GM12878 (cell line): ENCODE data around the gene RBM19. TPM values are rescaled to one million over a fixed set of nuclear protein-coding genes. Genes with fewer than 3 reads are reported as not detected.

Experiments
- ATAC-seq: fragments of 200-7000 bp; cut with Tn5 transposase; 3 replicates; pipeline ENCODE4 v1.9.1; 2020; ENCODE audit warnings: mild to moderate bottlenecking, moderate library complexity
- BruUV-seq: library from RNA; stranded (reverse); fragments of 400-500 nt; replicated peaks from 2 replicates; lab custom pipeline; 2021; lab: Mats Ljungman, UMichigan
- CTCF ChIA-PET: fragments of 300-600 bp; sonication (Branson Sonifier 250); formaldehyde crosslinking; extraction: SDS; loops from one replicate; lab custom pipeline; 2021; ENCODE audit warnings: inconsistent platforms; lab: Yijun Ruan, JAX
- POLR2A ChIA-PET: fragments of 350-600 bp; formaldehyde crosslinking; extraction: SDS; loops from one replicate; lab custom pipeline; 2021; ENCODE audit warnings: inconsistent platforms; lab: Charles Lee
- RAD21 ChIA-PET: fragments of 300-600 bp; sonication (Branson Sonifier 250); formaldehyde crosslinking; loops from one replicate; lab custom pipeline; 2023; ENCODE audit warnings: antibody characterized with exemption; ENCODE audit not compliant: unreplicated experiment; lab: Charles Lee
- SMC1A ChIA-PET: fragments of 300-600 bp; sonication (Branson Sonifier 250); formaldehyde crosslinking; loops from one replicate; lab custom pipeline; 2023; ENCODE audit not compliant: unreplicated experiment, uncharacterized antibody; lab: Charles Lee
- DNase-seq: peaks from one replicate; pipeline ENCODE4 v3.0.0-alpha.2; 2011; ENCODE audit warnings: low read depth, low spot score
- FAIRE-seq: peaks from 3 replicates; lab custom pipeline; 2011; peaks lifted over from hg19 to GRCh38; lab: Jason Lieb, UNC
- H2AFZ ChIP-seq: 2 replicates; pipeline ENCODE4 v1.6.0; 2011; ENCODE audit warnings: low read depth, low read length, control low read depth; ENCODE audit not compliant: control insufficient read depth
- H3K27ac ChIP-seq: 2 replicates; pipeline ENCODE4 v1.5.1; 2011; ENCODE audit warnings: control low read depth; ENCODE audit not compliant: control insufficient read depth, insufficient read depth
- H3K27me3 ChIP-seq, 2 experiments: replicated peaks in 1 of 2; 2 replicates each; pipeline versions ENCODE4 v1.6.0 to v1.6.1; 2011; ENCODE audit warnings: low read length in 1 of 2; ENCODE audit not compliant: control insufficient read depth in 2 of 2, insufficient read depth in 2 of 2
- H3K36me3 ChIP-seq, 2 experiments: 2 replicates each; pipeline ENCODE4 v1.5.1; 2011; ENCODE audit warnings: low read length in 1 of 2; ENCODE audit not compliant: control insufficient read depth in 2 of 2, insufficient read depth in 2 of 2
- H3K4me1 ChIP-seq: 2 replicates; pipeline ENCODE4 v1.6.1; 2011; ENCODE audit warnings: mild to moderate bottlenecking, low read length, moderate library complexity, mixed read lengths; ENCODE audit not compliant: control insufficient read depth, insufficient read depth
- H3K4me2 ChIP-seq: 2 replicates; pipeline ENCODE4 v1.6.0; 2011; ENCODE audit warnings: control low read depth; ENCODE audit not compliant: control insufficient read depth, insufficient read depth
- H3K4me3 ChIP-seq: fragments of 200-600 bp; sonication (generic); 2 replicates; pipeline ENCODE4 v1.5.1; 2016
- H3K79me2 ChIP-seq: 2 replicates; pipeline ENCODE4 v1.6.0; 2011; ENCODE audit warnings: low read length; ENCODE audit not compliant: control insufficient read depth, insufficient read depth
- H3K9ac ChIP-seq: 2 replicates; pipeline ENCODE4 v1.8.0; 2011; ENCODE audit warnings: low read length, control low read depth, mixed read lengths; ENCODE audit not compliant: control insufficient read depth, insufficient read depth
- H3K9me3 ChIP-seq: replicated peaks from 3 replicates; pipeline ENCODE4 v1.5.1; 2011; ENCODE audit warnings: mild to moderate bottlenecking, low read length; ENCODE audit not compliant: control insufficient read depth, insufficient read depth
- H4K20me1 ChIP-seq: 2 replicates; pipeline ENCODE4 v1.6.0; 2011; ENCODE audit not compliant: control insufficient read depth, insufficient read depth
- ASH2L ChIP-seq: fragments of 300-600, 200-600 bp; sonication (generic); IDR thresholded peaks from 2 replicates; pipeline ENCODE4 v1.6.1; 2017; ENCODE audit warnings: low read depth, mild to moderate bottlenecking, borderline replicate concordance
- FOS ChIP-seq: IDR thresholded peaks from 3 replicates; pipeline ENCODE4 v1.6.1; 2011; ENCODE audit warnings: borderline replicate concordance; ENCODE audit not compliant: insufficient read length; ENCODE audit errors: extremely low read depth
- IKZF2 ChIP-seq, 2 experiments: fragments of 450-650 bp; IDR thresholded peaks; 2 replicates each; pipeline ENCODE4 v1.6.1; 2017; ENCODE audit warnings: mild to moderate bottlenecking in 2 of 2, moderate library complexity in 2 of 2
- KAT2A ChIP-seq: conservative IDR thresholded peaks from 2 replicates; pipeline ENCODE4 v1.6.1; 2011; ENCODE audit warnings: low read depth, low read length; ENCODE audit not compliant: control insufficient read depth
- LARP7 ChIP-seq: fragments of 450-650 bp; IDR thresholded peaks from 2 replicates; pipeline ENCODE4 v1.6.1; 2017; ENCODE audit warnings: mild to moderate bottlenecking
- MEF2B ChIP-seq: fragments of 450-650 bp; IDR thresholded peaks from 2 replicates; pipeline ENCODE4 v1.6.1; 2018; ENCODE audit warnings: mild to moderate bottlenecking, moderate library complexity; ENCODE audit not compliant: partially characterized antibody, poor library complexity, severe bottlenecking
- MYC ChIP-seq: IDR thresholded peaks from 2 replicates; pipeline ENCODE4 v1.6.1; 2011; ENCODE audit warnings: mild to moderate bottlenecking, low read length, moderate library complexity, inconsistent platforms; ENCODE audit not compliant: insufficient read depth, insufficient replicate concordance, insufficient read length, severe bottlenecking
- NFIC ChIP-seq: IDR thresholded peaks from 2 replicates; pipeline ENCODE4 v1.6.1; 2012; ENCODE audit warnings: low read depth, mild to moderate bottlenecking, inconsistent platforms, low read length, moderate library complexity
- NFXL1 ChIP-seq: fragments of 450-650 bp; IDR thresholded peaks from 2 replicates; pipeline ENCODE4 v1.6.1; 2017; ENCODE audit warnings: antibody characterized with exemption, mild to moderate bottlenecking, borderline replicate concordance
- NFYB ChIP-seq: IDR thresholded peaks from 2 replicates; pipeline ENCODE4 v1.6.1; 2011; ENCODE audit warnings: low read depth, mild to moderate bottlenecking, low read length, improper control_type of control experiment, moderate library complexity; ENCODE audit not compliant: insufficient read depth
- NR2C2 ChIP-seq: IDR thresholded peaks from 2 replicates; pipeline ENCODE4 v1.6.1; 2011; ENCODE audit warnings: borderline replicate concordance, low read depth; ENCODE audit not compliant: control insufficient read depth, insufficient read length
- RCOR1 ChIP-seq: conservative IDR thresholded peaks from 2 replicates; pipeline ENCODE4 v1.6.1; 2012; ENCODE audit warnings: low read depth, low read length, improper control_type of control experiment
- SREBF1 ChIP-seq: IDR thresholded peaks from 2 replicates; pipeline ENCODE4 v1.6.1; 2012; ENCODE audit warnings: mild to moderate bottlenecking, low read length
- SREBF2 ChIP-seq: IDR thresholded peaks from 2 replicates; pipeline ENCODE4 v1.6.1; 2012; ENCODE audit warnings: mild to moderate bottlenecking, low read length
- TBL1XR1 ChIP-seq: IDR thresholded peaks from 2 replicates; pipeline ENCODE4 v1.6.1; 2012; ENCODE audit warnings: low read depth, low read length, improper control_type of control experiment
- TCF3 ChIP-seq: IDR thresholded peaks from 2 replicates; pipeline ENCODE4 v1.6.1; 2012; ENCODE audit warnings: low read depth, mild to moderate bottlenecking, low read length, borderline replicate concordance; ENCODE audit not compliant: insufficient read depth
- ZBTB33 ChIP-seq: fragments of 450-650 bp; IDR thresholded peaks from 2 replicates; pipeline ENCODE4 v1.6.1; 2017; ENCODE audit warnings: mild to moderate bottlenecking
- ZNF217 ChIP-seq: fragments of 450-650 bp; IDR thresholded peaks from 2 replicates; pipeline ENCODE4 v1.6.1; 2017; ENCODE audit warnings: antibody characterized with exemption, mild to moderate bottlenecking
- ZNF592 ChIP-seq: fragments of 450-650 bp; IDR thresholded peaks from 2 replicates; pipeline ENCODE4 v1.6.1; 2017; ENCODE audit warnings: mild to moderate bottlenecking, moderate library complexity
- WGBS: methylation state at CpG from one replicate; pipeline ENCODE4 v1.1.6; 2016; ENCODE audit warnings: low lambda C conversion rate; ENCODE audit not compliant: insufficient replicate concordance, insufficient coverage; ENCODE audit errors: missing lambda C conversion rate; 5-methylcytosine and 5-hydroxymethylcytosine counted together
- in situ Hi-C: fragments of 300-500 bp; cut with MboI; formaldehyde crosslinking; loops from 9 replicates; pipeline ENCODE4 v1.14.3; 2018; ENCODE audit warnings: mixed read lengths
- intact Hi-C: fragments of 100-400 bp; cut with micrococcal nuclease; formaldehyde crosslinking; loops from one replicate; pipeline ENCODE4 v1.14.2; 2022; ENCODE audit not compliant: unreplicated experiment
- polyA plus RNA-seq, 11 experiments: library from polyadenylated mRNA; depleted of rRNA in 4 of 11; unstranded in 6 of 11; stranded (reverse) in 5 of 11; fragments of >200 nt; fragmentation: Nextera tagmentation in 4 of 11; fragmentation: Illumina TruSeq in 1 of 11; extraction: Ambion mirVana in 4 of 11; extraction: Trizol in 1 of 11; gene quantifications; 1 replicate in 1 of 11; 2 replicates in 10 of 11; pipeline versions ENCODE4 v1.2.1 to v1.2.3, GENCODE V29; 2011 to 2016; ENCODE audit warnings: inconsistent platforms in 2 of 11, missing spikeins in 2 of 11, low read depth in 1 of 11
- total RNA-seq, 4 experiments: library from RNA; depleted of rRNA in 3 of 4; stranded (reverse); fragments of >200 nt in 3 of 4; fragmentation: Illumina TruSeq in 1 of 4; extraction: Trizol in 1 of 4; gene quantifications; 2 replicates each; pipeline versions ENCODE4 v1.2.1 to v1.2.3, GENCODE V29; 2013 to 2021

Gene RBM19
- total and polyA plus RNA-seq, 10 of the 15 experiments (the other 5 are each of a cell fraction or from before 2014, with no cell fraction given): 4.2 to 42.9 (median 28.4) TPM

- CTCF ChIA-PET: interaction anchor here (0.5 kb wide), 1 partner anchor 342 kb away, joined by 3 read pairs; no protein-coding TSS in a partner anchor
- ATAC-seq (no peak), FAIRE-seq (no peak), DNase-seq (no peak)
- in situ Hi-C loops: no loop called here
- Histone ChIP-seq H4K20me1 (no peaks in the 10 kb centered on the region), H3K36me3 (no peaks in the 10 kb centered on the region), H3K4me1 (no peaks in the 10 kb centered on the region), H2AFZ (no peak overlapping the region), H3K27me3 (no peaks in the 10 kb centered on the region; a peak in 1 of 4 replicates), H3K27ac (no peak overlapping the region), H3K9me3 (no peaks in the 10 kb centered on the region), H3K4me2 (no peak overlapping the region), H3K4me3 (no peak overlapping the region), H3K9ac (no peak overlapping the region), H3K79me2 (no peaks in the 10 kb centered on the region)
- intact Hi-C loops: no loop called here
- SMC1A ChIA-PET: no interaction called here
- BruUV-seq: no TSS peak
- WGBS: 53% methylated on average over 17 of the region's 17 CpGs
- RAD21 ChIA-PET: no interaction called here
- POLR2A ChIA-PET: interaction anchor here (0.6 kb wide), 1 partner anchor 475 kb away, joined by 3 read pairs; no protein-coding TSS in a partner anchor
- TF ChIP-seq KAT2A (no peak), ASH2L (no peak), NR2C2 (no peak), MYC (no peak), SREBF1 (no peak), LARP7 (no peak), SREBF2 (no peak), TCF3 (no peak), ZNF217 (no peak), IKZF2 (IDR thresholded peaks at IDR 0.05) (no peak), NFYB (no peak), NFIC (no peak), TBL1XR1 (no peak), RCOR1 (no peak), FOS (no peak), NFXL1 (no peak), ZNF592 (no peak), ZBTB33 (no peak), MEF2B (no peak)
Measured at GRCh38 chr12:113802000-113802749, 163.9 kb downstream of the RBM19 start.
